Sigmoid colon (tissue), 4 donors: Measurements from ENCODE around the gene EVA1B.

ENCODE experiments used
- CTCF ChIP-seq, 4 experiments: fragments of 450-650 bp in 3 of 4; fragments of 200-600 bp in 1 of 4; IDR thresholded peaks; one replicate each; pipeline ENCODE4 v1.5.1; 2016 to 2019; ENCODE audit warnings: antibody characterized with exemption in 4 of 4, mild to moderate bottlenecking in 3 of 4, moderate library complexity in 2 of 4
- POLR2A ChIP-seq, 2 donors: fragments of 450-650 bp; IDR thresholded peaks; one replicate each; pipeline ENCODE4 v1.6.1; 2016; ENCODE audit warnings: antibody characterized with exemption in 2 of 2, mild to moderate bottlenecking in 2 of 2, moderate library complexity in 2 of 2
- POLR2AphosphoS5 ChIP-seq, 4 donors: sonication (generic); formaldehyde crosslinking; IDR thresholded peaks; one replicate each; pipeline ENCODE4 v1.6.1; 2017; ENCODE audit warnings: antibody characterized with exemption in 4 of 4

- TF ChIP-seq POLR2AphosphoS5 (IDR thresholded peaks at IDR 0.05), result no peak
- TF ChIP-seq CTCF (IDR thresholded peaks at IDR 0.05), result no peak
- no peak for TF ChIP-seq POLR2A (IDR thresholded peaks at IDR 0.05)
These were observed 17.6 kb downstream of the EVA1B start for GRCh38 chr1:36305915-36306209.
